Suppressor macrophage (primary cell): ENCODE measurements around the gene LMNB1.

Source experiments
- DNase-seq, 4 experiments: peaks; one replicate each; pipeline ENCODE4 v3.0.0-alpha.2; 2020 to 2022

Gene LMNB1

DNA sequence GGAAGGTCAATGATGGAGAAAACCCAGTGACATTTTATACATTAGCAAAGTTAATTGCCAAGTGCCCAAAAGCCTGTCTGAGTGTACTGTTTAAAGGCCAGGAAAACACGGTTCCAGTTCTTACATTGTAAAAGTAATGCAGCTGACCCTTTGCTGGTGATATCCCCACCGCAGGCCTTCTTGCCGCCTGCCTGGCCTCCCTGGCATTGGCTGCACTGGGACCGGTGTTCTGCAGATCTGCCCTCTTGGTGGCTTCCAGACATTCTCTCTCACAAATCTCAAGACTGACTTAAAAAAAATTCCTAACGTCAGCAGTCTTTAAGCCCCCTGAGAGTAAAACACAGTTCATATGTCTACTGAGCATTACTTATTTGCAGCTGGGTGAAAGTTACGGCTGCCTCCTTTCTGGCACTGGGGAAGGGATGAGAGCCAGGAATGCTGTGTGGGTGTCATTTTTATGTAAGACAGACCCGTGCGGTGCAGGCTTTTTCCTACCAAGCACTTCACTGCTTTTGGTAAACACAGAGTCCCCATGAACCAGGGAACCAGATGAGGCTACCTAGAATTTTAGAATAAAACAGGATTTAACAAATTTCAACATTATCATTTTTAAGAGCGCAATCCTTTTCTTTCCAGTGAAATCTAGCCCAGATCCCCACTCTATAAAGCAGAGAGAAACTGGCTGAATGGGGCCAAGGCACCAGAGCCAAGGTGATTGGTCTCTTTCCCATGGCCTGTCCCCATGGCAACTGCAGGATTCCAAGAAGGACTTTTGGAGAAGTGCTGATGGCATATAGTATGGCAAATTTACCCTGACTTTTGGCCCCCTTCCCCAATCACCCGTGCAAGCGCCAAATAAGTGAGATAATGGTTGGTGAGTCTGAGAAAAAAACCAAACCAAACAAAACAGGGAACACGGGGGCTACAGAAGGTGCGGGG is 80.8 kb downstream of the LMNB1 start:
- DNase-seq: no peak

DNA sequence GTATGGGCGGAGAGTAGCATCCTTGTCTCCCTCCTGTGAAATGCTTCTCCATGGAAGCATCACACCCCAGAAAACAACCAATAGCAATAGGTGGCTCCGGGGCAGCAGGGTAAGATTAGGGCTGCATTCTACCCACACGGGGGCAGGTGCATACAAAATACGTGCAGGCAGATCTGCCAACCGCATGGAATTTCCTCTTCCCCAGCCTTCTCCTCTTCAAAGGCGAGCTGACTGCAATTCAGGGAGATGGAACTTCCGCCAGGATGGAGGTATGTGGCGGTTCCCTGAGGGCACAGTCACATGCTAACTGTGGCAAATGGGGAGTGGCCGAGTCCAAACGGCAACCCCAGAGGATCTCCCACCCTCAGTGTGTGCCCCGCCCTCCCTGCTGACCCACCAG is 81.5 kb downstream of the LMNB1 start:
- DNase-seq: no peak

DNA sequence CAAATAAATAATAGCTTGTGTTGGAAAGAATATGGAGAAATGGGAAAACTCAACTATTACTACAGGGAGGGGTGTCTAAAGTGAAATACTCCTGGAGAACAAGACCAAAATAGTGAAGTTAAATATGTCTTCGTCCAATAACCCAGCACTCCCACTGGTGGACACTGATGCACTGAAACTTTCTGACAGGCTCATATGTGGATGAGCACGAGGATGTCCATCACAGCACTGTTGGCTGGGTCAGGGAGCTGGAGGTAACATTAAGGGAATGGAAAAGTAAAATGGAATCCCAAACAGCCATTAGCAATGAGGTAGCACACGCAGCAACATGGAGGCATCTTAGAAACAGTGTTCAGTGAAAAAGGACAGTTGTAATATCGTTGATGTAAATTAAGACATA is 86.5 kb downstream of the LMNB1 start:
- DNase-seq: no peak

DNA sequence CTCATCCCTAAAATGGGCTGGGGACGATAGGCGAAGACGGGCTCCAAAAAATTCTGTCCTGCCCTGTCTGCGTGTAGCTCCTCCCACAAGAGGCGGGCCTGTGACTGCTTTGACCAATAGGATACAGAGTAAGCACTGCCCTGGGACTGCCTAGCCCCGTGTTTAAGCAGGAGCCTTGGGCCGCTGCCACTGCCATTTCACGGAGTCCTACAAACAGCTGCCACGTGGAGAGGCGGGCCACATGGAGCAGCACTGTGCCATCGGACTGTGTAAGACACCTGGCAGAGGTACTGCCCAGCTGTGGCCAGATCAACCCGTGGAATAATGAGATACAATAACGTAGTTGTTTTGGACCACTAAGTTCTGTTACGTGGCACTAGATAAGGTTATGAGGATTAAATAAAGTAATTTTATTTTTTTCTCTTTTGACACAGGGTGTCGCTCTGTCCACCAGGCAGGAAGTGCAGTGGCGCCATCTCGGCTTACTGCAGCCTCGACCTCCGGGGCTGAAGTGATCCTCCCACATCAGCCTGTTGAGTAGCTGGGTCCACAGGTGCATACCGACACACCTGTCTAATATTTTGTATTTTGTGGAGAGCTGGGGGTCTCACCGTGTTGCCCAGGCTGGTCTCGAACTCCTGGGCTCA is 87.2 kb downstream of the LMNB1 start:
- DNase-seq: no peak

DNA sequence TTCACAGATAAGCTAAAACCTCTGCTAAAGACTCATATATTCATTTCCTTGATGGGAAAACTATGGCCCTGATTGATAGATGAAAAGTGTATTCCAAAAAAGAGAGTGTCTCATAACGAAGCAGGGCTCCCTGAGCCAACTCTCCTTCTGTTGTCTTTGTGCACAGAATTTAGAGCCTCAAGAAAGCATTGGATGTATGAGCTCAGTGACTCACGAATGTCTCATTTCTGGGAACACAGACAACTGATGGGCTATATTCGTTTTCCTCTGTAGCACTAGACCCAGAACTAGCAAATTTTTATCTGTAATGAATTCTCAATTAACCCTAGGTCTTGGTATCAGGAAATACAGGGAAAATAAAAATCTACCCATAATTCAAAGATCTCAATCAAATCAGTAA is 88.4 kb downstream of the LMNB1 start:
- DNase-seq: no peak

DNA sequence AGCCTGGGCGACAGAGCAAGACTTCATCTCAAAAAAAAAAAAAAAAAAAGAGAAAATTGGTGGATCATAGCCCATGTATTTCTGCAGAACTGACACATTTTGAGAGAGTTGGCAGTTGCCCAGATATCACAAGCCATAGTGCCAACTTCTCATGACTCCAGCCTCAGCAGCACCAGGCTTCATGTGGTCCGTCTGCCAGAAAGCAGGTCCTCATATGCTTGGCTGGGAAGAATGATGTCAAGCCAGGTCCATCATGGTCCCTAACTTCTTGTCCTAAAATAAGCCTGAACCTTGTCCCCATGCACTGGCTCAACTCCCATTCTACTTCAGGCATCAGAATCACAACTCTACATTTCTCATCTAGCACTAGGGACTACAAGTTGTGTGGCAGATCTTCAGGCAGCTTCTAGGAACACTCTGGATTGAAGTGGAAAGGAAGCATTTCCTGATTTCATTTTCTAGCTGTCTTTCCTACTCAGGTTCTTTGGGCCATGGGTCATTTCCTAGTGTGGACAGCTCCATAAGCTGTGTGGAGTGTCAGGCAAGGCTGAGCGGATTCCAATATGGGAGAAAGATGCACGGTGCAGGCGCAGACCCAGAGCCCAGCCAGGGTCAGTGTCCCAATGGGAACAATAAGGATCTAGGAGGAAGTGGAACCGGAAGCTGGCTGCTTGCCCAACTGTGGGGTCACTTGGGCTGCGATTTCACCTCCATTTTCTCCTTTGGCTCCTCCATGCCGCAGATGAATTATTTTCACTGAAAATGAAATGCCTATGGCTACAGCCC is 90.1 kb downstream of the LMNB1 start:
- DNase-seq: peak in 3 of 4 experiments; percentile 18 to 49 (median 27)

DNA sequence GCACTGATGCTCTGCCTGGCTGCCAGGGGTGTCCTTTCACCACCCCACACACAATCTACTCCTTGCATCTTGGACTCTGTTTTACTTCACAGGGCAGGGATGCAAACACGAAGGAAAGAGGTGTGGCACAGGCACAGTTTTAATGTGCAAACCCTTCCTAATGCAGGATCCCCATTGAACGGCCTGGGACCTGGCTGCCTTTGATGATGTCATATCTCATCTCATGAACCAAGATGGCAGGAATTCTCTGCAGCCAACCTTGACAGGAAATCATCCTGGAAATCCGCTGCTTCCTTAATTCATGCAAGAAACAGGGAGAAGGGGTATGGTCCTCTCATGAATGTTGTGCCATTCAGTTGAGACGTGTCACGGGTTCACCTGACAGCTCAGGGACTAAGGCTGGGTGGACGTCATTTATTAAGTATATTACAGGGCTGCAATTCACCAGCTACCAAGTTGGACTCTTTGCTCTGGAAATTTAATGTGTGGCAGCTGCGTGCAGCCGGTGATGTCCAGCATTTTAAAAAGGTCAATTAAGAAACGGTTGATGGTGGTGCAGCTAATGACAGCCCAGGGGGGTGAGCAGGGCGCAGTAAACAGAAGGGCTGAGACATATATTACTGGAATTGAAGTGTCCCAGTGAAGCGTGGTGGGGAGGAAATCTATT is 91.5 kb downstream of the LMNB1 start:
- no peak for DNase-seq

DNA sequence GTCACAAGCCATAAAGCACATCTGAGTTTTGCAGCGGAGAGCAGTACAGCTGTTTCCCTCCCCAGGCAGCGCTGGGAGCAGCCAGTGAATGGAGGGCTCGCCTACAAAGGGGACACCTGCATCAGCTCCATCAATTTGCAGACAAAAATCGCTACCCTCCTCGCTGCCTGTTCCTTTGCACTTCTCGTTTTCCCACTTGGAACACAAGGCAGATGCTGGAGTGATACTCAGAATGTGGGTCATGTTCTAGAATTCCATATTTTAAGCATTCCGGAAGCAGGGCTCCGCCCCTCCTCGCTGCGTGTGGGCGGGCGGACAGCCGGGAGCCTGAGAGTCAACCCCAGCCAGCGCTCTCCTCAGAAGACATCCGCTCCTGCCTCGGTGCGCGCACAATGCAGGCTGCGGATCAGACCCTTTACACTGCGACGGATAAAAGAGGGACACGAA is 92.1 kb downstream of the LMNB1 start:
- DNase-seq: peak; percentile 24 to 73 (median 49)

DNA sequence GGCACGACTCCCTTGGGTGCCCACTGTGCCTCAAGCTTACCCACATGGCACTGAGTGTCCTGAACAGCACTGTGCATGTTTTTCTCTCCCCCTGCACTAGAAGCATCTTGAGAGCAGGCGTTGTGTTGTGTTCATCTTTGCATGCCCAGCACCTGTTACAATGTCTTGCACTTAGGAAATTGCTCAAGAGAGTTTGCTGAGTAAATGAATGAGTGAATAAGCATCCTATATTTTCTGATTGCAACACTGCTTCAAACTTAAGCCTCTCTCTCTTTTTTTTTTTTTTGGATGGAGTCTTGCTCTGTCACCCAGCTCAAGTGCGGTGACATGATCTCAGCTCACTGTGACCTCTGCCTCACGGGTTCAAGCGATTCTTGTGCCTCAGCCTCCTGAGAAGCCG is 94.5 kb downstream of the LMNB1 start:
- no peak for DNase-seq

DNA sequence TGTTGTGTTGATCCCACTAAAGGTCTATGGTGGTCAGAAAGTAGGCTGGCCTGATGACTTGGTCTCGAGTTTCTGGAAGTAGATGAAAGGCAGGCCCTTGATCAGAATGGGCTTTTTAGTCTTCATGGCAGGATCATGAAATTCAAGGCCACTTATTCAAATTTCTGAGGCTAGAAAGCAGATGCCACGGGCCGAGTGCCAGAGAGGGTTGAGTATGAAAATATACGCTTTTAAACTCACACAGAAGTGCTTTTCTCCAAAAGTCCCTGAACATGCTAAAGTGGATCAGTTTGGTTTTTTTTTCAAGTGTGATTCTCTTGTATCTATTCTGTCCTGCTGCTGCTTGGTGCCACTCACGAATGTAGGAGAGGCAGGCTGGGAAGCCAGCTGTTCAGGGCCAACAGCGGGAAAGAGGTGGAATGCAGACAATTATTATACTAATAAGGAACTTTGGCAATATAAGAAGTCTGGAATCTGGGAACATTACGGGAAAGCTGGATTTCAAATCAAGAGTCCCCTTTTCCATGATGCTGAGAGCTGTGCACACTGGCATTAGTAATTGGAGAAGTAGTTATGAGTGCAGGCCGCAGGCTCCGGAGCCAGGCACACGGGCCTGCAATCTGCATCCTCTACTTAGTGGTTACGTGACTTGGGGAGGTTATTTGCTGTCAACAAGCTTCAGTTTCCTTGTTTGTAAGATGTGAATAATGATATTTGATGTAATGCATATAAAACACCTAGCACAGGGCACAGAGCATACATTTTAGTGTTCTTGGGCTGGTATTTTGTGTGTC is 95.8 kb downstream of the LMNB1 start:
- no peak for DNase-seq

DNA sequence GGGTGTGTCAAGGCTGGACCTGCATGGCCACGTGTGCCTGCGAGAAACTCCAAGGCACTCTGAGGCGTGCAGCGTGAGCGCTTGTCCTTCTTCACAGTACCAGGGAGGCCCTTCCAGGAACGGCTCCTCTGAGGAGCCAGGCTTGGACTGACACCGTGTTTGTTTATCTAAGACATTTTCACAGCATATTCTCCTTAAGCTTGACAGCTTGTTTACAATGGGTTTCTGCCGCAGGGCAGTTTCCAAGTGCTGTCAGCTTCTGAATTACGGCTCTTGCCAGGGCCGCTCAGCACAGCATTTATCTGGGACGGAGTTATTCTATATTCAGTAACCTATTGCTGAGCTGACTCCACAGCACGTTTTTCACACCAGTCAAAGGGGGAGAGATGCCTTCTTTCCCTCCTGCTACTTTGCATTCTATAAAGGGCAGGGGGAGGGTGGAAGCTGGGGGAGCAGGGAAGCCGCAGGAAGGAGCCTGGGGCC is 98.4 kb downstream of the LMNB1 start:
- no peak for DNase-seq

DNA sequence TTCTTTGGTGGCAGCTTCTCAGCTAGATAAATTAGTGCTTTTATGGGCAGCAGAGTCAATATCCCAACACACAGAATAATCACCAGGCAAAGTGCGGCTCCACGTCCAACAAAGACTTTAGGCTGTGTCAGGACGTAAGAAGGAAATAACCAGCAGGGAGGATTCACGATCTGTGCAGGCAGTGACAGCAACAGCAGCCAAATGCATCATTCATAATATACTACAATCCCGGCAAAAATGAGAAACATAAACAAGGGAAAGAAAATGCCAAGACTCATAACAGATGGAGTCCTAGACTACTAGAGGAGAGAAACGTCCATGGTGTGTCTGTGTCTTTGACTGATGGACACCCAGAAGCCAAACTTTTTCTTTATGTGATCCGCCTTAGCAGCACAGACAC is 100.7 kb downstream of the LMNB1 start:
- no peak for DNase-seq

DNA sequence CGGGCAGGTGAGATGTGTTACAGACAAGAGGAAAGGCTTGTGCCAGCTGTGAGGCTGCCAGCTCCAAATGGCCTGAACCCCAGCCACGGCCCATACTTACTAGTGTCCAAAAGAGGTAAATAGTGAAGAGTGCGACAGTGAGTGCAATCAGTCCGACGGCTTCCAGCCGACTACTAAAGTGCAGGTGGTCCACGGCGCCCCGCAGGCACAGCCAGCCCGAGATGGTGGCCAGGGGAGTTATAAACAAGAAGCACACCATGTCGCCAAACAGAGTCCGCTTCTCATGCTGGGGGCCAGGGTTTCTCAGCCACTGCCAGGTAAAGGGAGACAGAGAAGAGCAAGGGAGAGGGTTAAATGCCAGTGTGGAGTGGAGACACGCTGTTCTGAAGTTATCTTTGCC is 101.1 kb downstream of the LMNB1 start:
- DNase-seq: no peak

DNA sequence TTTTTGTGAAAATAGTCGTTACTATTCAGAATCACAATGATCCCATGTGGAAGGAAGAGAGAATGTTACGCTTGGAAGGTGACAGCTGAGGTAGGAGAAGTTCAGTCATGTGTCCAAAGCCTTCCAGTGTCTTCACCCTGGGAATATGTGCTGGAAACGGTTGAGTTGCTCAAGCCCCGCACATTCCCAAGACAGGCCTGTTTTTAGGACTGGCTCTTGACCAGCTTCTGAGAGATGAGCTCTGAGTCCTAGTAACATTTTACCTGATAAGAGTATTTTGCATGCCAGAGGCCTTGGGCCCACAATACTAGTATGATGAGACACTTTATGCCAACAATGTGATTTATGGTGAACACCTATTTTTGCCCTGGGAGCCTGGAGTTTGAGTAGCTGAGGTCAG is 101.7 kb downstream of the LMNB1 start:
- DNase-seq: no peak

DNA sequence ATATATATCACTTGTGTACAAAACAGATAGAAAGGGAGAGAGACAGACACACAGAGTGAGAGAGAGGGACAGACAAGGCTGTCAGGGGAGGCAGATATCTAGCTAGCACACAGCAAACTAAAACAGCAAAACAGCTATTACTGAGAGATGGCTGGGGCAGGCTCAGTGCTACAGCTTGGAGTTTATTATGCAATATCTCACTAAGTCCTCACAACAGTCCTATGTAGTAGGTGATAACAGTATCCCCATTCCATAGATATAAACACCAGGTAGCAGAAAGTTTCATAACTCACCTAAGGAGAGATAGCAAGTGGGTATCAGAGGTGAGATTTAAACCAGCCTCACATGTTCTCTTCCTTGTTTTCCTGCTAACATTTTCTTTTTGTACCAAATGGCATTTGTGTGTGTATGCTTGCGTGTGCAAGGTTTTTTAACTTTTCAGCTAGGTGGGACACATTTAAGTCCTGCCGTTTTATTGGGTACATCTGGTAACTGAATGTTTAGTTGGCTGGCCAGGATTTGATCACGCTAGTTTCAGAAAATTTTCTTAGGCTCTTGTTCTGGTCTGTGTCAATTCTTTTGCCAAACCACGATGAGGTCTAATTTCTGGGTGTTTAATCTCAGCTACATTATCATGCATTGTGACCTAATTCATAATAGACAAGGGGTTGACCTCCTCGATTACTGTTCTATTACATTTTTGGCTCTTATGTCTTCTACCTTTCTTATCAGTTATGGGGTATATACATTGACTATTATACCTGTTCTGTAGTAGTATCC is 105.1 kb downstream of the LMNB1 start:
- no peak for DNase-seq

DNA sequence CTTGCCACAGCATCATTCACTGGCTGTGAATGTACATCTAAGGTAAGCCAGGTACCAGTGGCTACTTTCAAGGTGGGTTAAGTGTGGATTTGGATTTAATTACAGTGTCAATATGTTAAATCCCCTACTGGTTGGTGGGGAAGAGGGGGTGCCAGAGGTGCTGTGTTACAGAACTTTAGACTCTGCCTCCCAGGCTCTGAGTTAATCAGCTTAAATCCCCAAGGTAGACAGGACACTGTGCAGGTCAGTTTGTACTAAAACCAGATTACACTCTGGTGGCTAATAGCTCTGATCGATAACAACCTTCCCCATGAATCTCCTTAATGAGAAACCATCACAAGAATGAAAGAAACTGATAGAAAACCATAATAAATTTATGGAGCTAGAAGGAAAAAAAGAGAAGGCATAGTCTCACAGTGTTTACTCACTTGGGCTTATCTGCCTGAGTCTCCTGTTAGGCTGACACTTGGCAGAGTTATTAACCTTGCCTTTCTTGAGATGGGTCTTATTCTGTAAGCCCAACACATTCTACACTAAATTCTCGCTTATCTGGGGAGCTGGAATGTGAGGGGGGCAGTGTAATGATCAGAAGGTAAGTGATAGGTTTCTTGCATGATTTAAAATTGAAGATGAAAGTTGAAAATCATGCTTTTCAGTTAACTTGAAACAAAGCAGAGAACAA is 106.8 kb downstream of the LMNB1 start:
- DNase-seq: no peak

DNA sequence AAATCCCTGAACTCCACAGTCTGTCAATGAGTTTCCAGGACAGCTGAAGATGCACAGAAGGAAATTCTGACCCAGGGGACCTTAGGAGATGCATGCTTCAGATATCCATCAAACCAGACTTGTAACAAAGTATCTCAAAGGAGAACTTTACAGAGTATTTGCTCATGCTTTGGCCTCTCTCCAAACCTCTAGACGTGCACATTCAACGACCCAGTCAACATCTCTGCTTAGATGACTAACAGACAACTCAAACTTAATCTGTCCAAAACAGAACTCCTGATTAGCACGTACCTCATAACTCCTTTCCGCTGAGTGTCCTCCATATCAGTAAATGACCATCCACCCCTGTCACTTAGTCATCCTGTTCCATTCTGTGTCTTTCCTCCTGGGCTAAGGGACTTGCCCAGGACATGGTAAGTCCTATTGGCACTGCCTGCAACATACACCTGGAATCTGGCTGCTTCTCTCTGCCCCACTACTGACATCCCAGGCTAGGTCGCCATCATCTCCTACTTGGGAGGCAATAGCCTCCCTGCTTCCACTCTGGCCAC is 107.4 kb downstream of the LMNB1 start:
- DNase-seq: no peak
